Activated T-cell treated with anti-CD3 and anti-CD28 coated beads, Interleukin-2, amount 50 U/mL, for 4 hours (primary cell): ENCODE results near the gene HLA-DPA1. TPM values are rescaled to one million over a fixed set of nuclear protein-coding genes. Genes with fewer than 3 reads are reported as not detected.

Source experiments
- ATAC-seq, 2 donors: fragments of 200-7000 bp; cut with Tn5 transposase; one replicate each; pipeline ENCODE4 v1.10.0; 2021
- DNase-seq: peaks from one replicate; pipeline ENCODE4 v3.0.0-alpha.2; 2020
- H3K27me3 Mint-ChIP-seq: one replicate; pipeline ENCODE4 v1.8.0; 2021; ENCODE audit warnings: low read depth, mixed read lengths
- H3K36me3 Mint-ChIP-seq: one replicate; pipeline ENCODE4 v1.8.0; 2022; ENCODE audit warnings: mixed read lengths; ENCODE audit not compliant: insufficient read depth
- H3K4me1 Mint-ChIP-seq: one replicate; pipeline ENCODE4 v1.8.0; 2021; ENCODE audit warnings: low read depth, mixed read lengths
- H3K4me3 Mint-ChIP-seq: one replicate; pipeline ENCODE4 v1.8.0; 2021; ENCODE audit warnings: mild to moderate bottlenecking, moderate library complexity, mixed read lengths
- H3K9me3 Mint-ChIP-seq: one replicate; pipeline ENCODE4 v1.8.0; 2021; ENCODE audit warnings: mixed read lengths
- total RNA-seq, 3 donors: library from RNA; stranded (reverse); gene quantifications; one replicate each; pipeline ENCODE4 v1.2.1, GENCODE V29; 2021

HLA-DPA1 gene
- total RNA-seq, 3 donors from 2014 or later: 18.0 to 31.5 (median 19.8) TPM

DNA sequence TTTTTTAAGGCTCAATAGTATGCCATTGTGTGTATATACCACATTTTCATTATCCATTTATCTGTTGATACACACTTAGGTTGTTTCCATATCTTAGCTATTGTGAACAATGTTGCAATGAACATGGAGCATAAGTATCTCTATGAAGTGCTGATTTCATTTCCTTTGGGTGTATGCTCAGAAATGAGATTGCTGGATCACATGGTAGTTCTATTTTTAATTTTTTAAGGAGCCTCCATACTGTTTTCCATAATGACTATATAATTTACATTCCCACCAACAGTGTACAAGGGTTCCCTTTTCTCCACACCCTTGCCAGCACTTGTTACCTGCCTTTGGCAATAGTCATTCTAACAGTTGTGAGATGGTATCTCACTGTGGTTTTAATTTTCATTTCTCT lies 48.9 kb downstream of the HLA-DPA1 start:
- DNase-seq (no peak), ATAC-seq (no peak)
- no peaks in the 10 kb centered on the region for H3K36me3 Mint-ChIP-seq
- peaks cover 22% of the 10 kb centered on the region for H3K4me1 Mint-ChIP-seq
- H3K4me3 Mint-ChIP-seq: no peak overlapping the region
- H3K9me3 Mint-ChIP-seq: no peaks in the 10 kb centered on the region
- H3K27me3 Mint-ChIP-seq: peaks cover 3% of the 10 kb centered on the region

DNA sequence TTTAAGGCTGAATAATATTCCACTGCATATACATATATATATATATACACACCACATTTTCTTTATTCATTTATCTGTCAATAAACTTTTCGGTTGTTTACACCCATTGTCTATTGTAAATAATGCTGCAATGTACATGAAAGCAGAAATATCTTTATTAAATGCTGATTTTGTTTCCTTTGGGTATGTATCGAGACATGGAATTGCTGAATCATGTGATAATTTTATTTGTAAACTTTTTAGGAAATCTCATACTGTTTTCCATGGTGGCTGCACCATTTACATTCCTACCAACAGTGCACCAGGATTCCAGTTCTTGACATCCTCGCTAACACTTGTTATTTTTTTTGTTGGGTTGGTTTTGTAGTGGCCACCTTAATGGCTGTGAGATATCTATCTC lies 49.9 kb downstream of the HLA-DPA1 start:
- DNase-seq (no peak), ATAC-seq (no peak)
- Mint-ChIP-seq H3K27me3 (peaks cover 3% of the 10 kb centered on the region), H3K4me1 (peaks cover 26% of the 10 kb centered on the region), H3K4me3 (no peak overlapping the region), H3K9me3 (no peaks in the 10 kb centered on the region), H3K36me3 (no peaks in the 10 kb centered on the region)

DNA sequence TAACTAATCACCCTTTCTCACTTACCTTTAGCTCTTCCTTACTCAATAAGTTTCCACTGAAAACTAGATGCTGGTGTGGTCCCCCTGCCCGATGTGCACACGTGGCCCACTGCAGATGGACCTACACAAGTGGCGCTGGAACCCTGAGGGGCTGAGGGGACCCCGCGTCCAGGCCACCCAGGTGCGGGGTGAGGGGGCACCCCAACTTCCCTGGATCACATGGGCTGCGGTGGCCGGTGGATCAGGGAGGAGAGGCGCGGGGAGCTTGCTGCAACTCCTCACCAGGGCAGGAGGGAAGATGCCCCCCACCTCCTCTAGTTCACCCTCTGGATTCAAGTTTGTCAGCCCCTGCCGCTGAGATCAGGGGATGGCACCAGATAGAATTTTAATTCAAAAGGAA lies 51.5 kb downstream of the HLA-DPA1 start:
- DNase-seq: no peak
- Mint-ChIP-seq H3K36me3 (no peaks in the 10 kb centered on the region), H3K4me1 (peaks cover 32% of the 10 kb centered on the region), H3K27me3 (no peaks in the 10 kb centered on the region), H3K4me3 (no peak overlapping the region), H3K9me3 (no peaks in the 10 kb centered on the region)
- no peak for ATAC-seq

DNA sequence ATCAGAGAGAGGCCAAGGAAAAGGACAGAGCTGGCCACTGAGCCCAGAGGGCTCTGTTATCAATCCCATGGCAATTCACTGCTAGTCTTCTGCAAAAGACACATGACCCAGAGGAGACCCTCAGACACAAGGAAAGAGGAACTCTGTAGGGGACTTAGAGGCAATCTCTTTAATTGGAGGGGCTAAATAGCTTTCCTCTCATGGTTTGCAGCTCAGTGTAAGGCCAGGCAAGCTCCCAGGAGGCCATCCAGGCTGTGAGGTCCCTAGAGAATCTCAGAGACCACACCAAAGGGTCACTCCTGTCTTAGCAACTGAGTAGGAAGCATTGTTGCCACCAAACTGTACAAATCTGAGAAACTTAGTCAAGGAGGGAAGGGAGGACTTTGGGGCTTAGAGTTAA lies 54.1 kb downstream of the HLA-DPA1 start:
- DNase-seq: no peak
- Mint-ChIP-seq H3K4me3 (peak overlapping the region; percentile 77), H3K4me1 (peaks cover 37% of the 10 kb centered on the region), H3K9me3 (no peaks in the 10 kb centered on the region), H3K27me3 (peaks cover 2% of the 10 kb centered on the region), H3K36me3 (no peaks in the 10 kb centered on the region)
- no peak for ATAC-seq

DNA sequence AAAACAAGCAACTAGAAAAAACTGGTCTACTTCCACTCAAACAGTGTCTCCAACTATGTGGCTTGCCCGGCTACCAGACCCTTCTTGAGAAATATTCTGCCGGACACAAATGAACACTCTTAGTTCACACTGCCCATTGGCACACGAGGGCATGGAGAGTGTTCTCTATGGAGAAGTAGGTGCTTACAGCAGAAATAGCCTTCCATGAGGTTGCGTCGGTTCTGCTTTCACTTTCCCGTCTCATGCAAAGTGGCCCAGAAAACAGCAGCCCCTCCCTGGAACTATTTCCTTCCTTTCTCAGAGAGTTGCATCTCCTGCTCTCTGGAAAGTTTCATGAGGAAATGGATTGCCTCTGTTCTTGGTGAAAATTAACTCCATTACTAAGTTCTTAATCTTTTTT lies 54.5 kb downstream of the HLA-DPA1 start:
- Mint-ChIP-seq H3K4me3 (peak overlapping the region; percentile 77), H3K27me3 (peaks cover 2% of the 10 kb centered on the region), H3K9me3 (no peaks in the 10 kb centered on the region), H3K36me3 (no peaks in the 10 kb centered on the region), H3K4me1 (peaks cover 37% of the 10 kb centered on the region)
- DNase-seq (no peak), ATAC-seq (peak in 1 of 2 donors; percentile 83)

DNA sequence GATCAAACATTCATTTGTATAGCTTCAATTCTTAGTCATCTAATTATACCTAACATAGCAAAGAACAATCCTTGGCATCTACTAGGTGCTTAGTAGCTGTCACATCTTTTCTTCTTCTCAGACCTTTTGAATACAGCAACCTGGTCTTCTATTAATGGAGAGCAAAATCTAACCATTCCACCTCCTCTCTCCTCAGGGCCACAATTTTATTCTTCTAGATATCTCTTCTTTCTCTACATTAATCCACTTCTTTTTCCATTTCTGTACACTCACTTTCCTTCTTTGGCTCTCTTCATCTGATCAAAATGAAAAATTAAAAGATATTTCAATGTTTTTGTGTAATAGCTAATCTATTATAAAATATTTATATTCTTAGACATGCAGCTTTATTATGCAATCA lies 55.0 kb downstream of the HLA-DPA1 start:
- Mint-ChIP-seq H3K27me3 (peaks cover 5% of the 10 kb centered on the region), H3K9me3 (no peaks in the 10 kb centered on the region), H3K36me3 (no peaks in the 10 kb centered on the region), H3K4me1 (peaks cover 37% of the 10 kb centered on the region), H3K4me3 (peak overlapping the region; percentile 42)
- no peak for DNase-seq
- no peak for ATAC-seq

DNA sequence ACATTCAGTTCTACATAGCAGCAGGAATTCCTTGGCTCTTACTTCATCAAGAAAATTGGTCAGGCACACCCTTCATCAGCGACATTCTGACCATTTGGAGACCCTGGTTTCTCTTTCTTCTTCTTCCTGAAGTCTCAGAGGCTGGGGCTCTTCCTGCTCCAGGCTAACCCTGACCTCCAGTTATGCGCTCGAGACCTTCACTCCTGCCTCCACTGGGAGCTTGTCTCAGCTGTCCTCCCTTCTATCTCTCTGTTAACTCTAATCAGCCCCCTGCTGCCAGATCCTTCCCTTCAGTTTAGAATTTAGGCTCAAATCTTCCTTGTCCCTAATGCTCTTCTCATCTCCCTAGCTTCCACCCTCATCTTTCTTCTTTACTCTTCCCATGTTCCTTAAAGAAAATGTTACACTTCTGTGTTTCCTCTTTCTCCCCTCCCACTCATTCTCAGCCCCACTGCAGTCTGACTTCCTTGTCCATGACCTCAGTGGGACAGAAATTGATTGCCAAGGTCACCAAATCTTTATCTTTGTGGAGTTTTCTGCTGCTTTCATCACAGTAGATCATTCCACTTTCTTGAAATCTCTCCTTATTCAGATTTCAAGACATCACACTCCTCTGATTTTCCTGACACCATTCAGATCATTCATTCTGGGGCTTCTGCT lies 55.6 kb downstream of the HLA-DPA1 start:
- no peak for DNase-seq
- H3K4me3 Mint-ChIP-seq: peak overlapping the region; percentile 42
- H3K36me3 Mint-ChIP-seq: no peaks in the 10 kb centered on the region
- no peak for ATAC-seq
- H3K9me3 Mint-ChIP-seq: no peaks in the 10 kb centered on the region
- peaks cover 37% of the 10 kb centered on the region for H3K4me1 Mint-ChIP-seq
- peaks cover 8% of the 10 kb centered on the region for H3K27me3 Mint-ChIP-seq

DNA sequence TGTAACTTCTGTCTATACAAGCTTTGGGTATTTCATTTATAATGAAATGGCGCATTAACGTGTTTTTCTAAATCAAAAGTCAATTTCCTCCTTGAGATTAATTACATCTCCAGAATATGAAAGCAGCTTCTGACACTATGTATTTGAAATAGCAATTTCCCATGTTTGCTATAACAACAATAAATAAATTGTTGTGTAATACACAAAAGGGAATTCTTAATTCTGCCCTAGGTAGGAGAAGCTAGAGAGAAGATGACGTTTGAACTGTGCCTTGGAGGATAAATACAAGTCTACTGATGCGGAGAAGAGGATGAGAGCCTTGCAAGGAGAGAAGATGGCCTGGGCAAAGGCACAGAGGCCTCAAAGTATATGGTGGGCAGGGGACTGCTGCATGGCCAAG lies 56.4 kb downstream of the HLA-DPA1 start:
- ATAC-seq: no peak
- DNase-seq: no peak
- H3K4me3 Mint-ChIP-seq: no peak overlapping the region
- no peaks in the 10 kb centered on the region for H3K9me3 Mint-ChIP-seq
- H3K4me1 Mint-ChIP-seq: peaks cover 37% of the 10 kb centered on the region
- no peaks in the 10 kb centered on the region for H3K36me3 Mint-ChIP-seq
- peaks cover 10% of the 10 kb centered on the region for H3K27me3 Mint-ChIP-seq

DNA sequence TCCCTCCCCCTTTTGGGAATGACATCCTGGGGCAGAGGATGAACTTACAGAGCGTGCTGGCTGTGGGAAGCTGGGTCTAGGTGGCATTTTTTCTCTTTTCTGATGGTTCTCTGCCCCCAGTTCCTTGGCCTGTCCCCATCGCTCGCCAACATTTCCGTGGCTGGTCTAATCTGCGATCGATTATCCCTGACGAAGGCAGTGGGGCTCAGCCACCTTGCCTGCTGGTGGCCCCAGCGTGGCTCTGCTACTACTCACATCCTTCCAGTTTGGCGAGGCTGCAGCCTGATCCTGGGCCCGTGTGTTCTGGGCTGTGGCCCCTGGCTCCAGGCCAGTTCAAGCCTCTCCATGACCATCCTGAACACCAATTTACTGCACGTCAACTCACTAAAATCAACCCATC lies 57.7 kb downstream of the HLA-DPA1 start:
- Mint-ChIP-seq H3K36me3 (no peaks in the 10 kb centered on the region), H3K27me3 (peaks cover 10% of the 10 kb centered on the region), H3K4me1 (peaks cover 37% of the 10 kb centered on the region), H3K4me3 (no peak overlapping the region), H3K9me3 (no peaks in the 10 kb centered on the region)
- DNase-seq (no peak), ATAC-seq (no peak)

DNA sequence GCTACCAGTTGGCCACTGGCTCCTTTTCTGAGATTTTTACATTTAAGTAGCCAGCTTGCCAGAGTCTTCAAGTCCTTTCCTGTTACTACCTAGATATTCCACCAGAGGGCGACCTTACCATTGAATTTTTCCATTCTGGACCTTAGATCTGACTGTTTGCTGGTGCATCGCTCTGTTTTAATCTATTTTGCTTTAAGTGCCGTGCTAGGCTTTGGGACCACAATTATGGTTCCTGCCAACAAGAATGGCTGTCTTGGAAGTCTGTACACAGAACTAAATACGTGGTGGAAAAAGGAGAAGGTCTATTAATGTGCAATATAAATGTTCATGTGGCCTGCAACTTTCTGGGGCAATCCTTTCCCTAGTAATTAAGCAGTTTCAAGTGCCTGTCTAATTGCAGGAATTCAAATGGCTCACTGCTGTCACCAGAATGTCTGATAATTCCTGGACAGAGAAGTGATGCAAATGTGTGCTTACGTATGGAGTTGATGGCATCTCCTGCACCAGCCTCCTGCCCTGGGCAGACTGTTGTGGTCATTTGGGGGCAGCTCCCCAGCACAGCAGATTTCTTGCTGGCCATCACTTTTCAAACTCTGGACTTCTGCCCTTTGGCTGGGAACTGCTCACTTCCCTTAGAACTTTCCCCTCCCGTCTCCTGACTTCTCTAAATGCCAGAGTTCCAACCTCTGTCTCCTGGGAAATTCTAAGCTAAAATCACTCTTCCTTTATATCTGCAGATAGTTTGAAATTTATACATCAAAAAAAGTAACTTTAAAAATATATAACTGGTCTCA lies 58.4 kb downstream of the HLA-DPA1 start:
- Mint-ChIP-seq H3K9me3 (no peaks in the 10 kb centered on the region), H3K36me3 (no peaks in the 10 kb centered on the region), H3K4me1 (peaks cover 33% of the 10 kb centered on the region), H3K27me3 (peaks cover 10% of the 10 kb centered on the region), H3K4me3 (no peak overlapping the region)
- DNase-seq (no peak), ATAC-seq (peak; percentile 71 to 76)

Other genes with a start within 250 kb of the HLA-DPA1 start
- 100 to 1,000 TPM; 288 to 334 (median 305) TPM for gene TAP2, start 234.9 kb downstream of the HLA-DPA1 start, total RNA-seq
- 100 to 1,000 TPM; 327 to 343 (median 337) TPM for gene PSMB8, start 229.6 kb downstream of the HLA-DPA1 start, total RNA-seq
- 100 to 1,000 TPM; 457 to 505 (median 503) TPM for gene TAP1, start 219.9 kb downstream of the HLA-DPA1 start, total RNA-seq
- 100 to 1,000 TPM; 208 to 241 (median 210) TPM for gene PSMB9, start 219.5 kb downstream of the HLA-DPA1 start, total RNA-seq
- gene HLA-DMB, start 132.6 kb downstream of the HLA-DPA1 start, total RNA-seq: 1 to 10 TPM in 2 of 3 donors, under 1 TPM in 1; 0.46 to 1.6 (median 1.4) TPM
- gene HLA-DMA, start 120.6 kb downstream of the HLA-DPA1 start, total RNA-seq: 1 to 10 TPM; 4.3 to 6.4 (median 5.5) TPM
- 100 to 1,000 TPM; 338 to 358 (median 348) TPM for gene BRD2, start 105.1 kb downstream of the HLA-DPA1 start, total RNA-seq
- 1 to 10 TPM; 2.0 to 2.1 (median 2.1) TPM for gene HLA-DOA, start 64.1 kb downstream of the HLA-DPA1 start, total RNA-seq
- gene HLA-DPB1, start 2.3 kb upstream of the HLA-DPA1 start, total RNA-seq: 1 to 10 TPM; 6.0 to 9.8 (median 6.3) TPM
- gene COL11A2, start 118.8 kb upstream of the HLA-DPA1 start, total RNA-seq: under 1 TPM; 0.48 to 0.98 (median 0.60) TPM
- gene RXRB, start 127.0 kb upstream of the HLA-DPA1 start, total RNA-seq: 10 to 100 TPM; 55.2 to 62.3 (median 60.8) TPM
- gene SLC39A7, start 127.2 kb upstream of the HLA-DPA1 start, total RNA-seq: 10 to 100 TPM; 68.7 to 78.3 (median 72.1) TPM
- 10 to 100 TPM; 11.7 to 20.1 (median 19.4) TPM for gene HSD17B8, start 131.0 kb upstream of the HLA-DPA1 start, total RNA-seq
- gene RING1, start 134.9 kb upstream of the HLA-DPA1 start, total RNA-seq: 10 to 100 TPM; 64.7 to 66.5 (median 66.3) TPM
- gene VPS52, start 198.2 kb upstream of the HLA-DPA1 start, total RNA-seq: 10 to 100 TPM; 51.2 to 65.4 (median 63.5) TPM
- gene RPS18, start 198.4 kb upstream of the HLA-DPA1 start, total RNA-seq: 1,000 to 10,000 TPM; 4,231 to 4,415 (median 4,409) TPM
- 1 to 10 TPM; 2.6 to 3.8 (median 3.7) TPM for gene B3GALT4, start 203.5 kb upstream of the HLA-DPA1 start, total RNA-seq
- 100 to 1,000 TPM; 188 to 198 (median 197) TPM for gene WDR46, start 215.6 kb upstream of the HLA-DPA1 start, total RNA-seq
- gene PFDN6, start 216.0 kb upstream of the HLA-DPA1 start, total RNA-seq: 100 to 1,000 TPM; 153 to 157 (median 153) TPM
- 10 to 100 TPM; 11.6 to 15.8 (median 15.4) TPM for gene RGL2, start 225.3 kb upstream of the HLA-DPA1 start, total RNA-seq
- gene TAPBP, start 240.4 kb upstream of the HLA-DPA1 start, total RNA-seq: 100 to 1,000 TPM; 265 to 315 (median 301) TPM
- gene ZBTB22, start 244.1 kb upstream of the HLA-DPA1 start, total RNA-seq: 1 to 10 TPM; 6.1 to 9.4 (median 8.9) TPM
- gene DAXX, start 249.3 kb upstream of the HLA-DPA1 start, total RNA-seq: 10 to 100 TPM; 73.6 to 88.5 (median 81.5) TPM